ENCODE results near the gene LDLRAD3. TPM values are rescaled to one million over a fixed set of nuclear protein-coding genes. Genes with fewer than 3 reads are reported as not detected.
"Not testable (repeated sequence)": the region's sequence is repeated elsewhere in the genome, so short reads cannot be mapped to it uniquely, and the experiment has no call there.

Gene LDLRAD3
- total RNA-seq, 1 experiment from 2014 or later, result 12.1 TPM

- Histone ChIP-seq H3K23ac (ENCODE audit: insufficient read length, low read depth, low read length) (no peak overlapping the region), H3K18ac (ENCODE audit: insufficient read length, low read depth, low read length) (no peak overlapping the region), H3K9ac (ENCODE audit: extremely low read depth, insufficient read length, low read length) (no peak overlapping the region), H2BK120ac (ENCODE audit: low read depth, low read length, poor library complexity, severe bottlenecking) (no peak overlapping the region), H2AK5ac (ENCODE audit: insufficient read length, low read length) (no peak overlapping the region), H2BK15ac (ENCODE audit: low read depth, low read length) (no peak overlapping the region), H4K20me1 (ENCODE audit: control insufficient read depth, insufficient read depth, insufficient read length) (no peaks in the 10 kb centered on the region), H3K79me1 (ENCODE audit: insufficient read depth, low read depth, low read length, poor library complexity, severe bottlenecking) (no peaks in the 10 kb centered on the region), H4K91ac (ENCODE audit: insufficient read length, low read depth, low read length) (no peak overlapping the region), H3K27ac (ENCODE audit: insufficient read length, low read depth, low read length) (no peak overlapping the region), H4K5ac (ENCODE audit: insufficient read length, low read depth, low read length) (no peak overlapping the region), H3K4me1 (ENCODE audit: insufficient read depth, low read length) (no peaks in the 10 kb centered on the region), H2BK20ac (ENCODE audit: low read depth, low read length, poor library complexity, severe bottlenecking) (no peak overlapping the region), H3K4ac (ENCODE audit: low read depth, low read length) (no peak overlapping the region), H2BK12ac (ENCODE audit: insufficient read length, low read depth, low read length) (no peak overlapping the region), H3K23me2 (ENCODE audit: insufficient read length, low read depth, low read length, poor library complexity, severe bottlenecking) (no peaks in the 10 kb centered on the region), H4K8ac (replicated peaks; ENCODE audit: insufficient read length, low read depth, low read length) (no peak overlapping the region), H3T11ph (ENCODE audit: low read length) (no peak overlapping the region), H2BK5ac (ENCODE audit: insufficient read length, low read length) (no peak overlapping the region), H3K79me2 (ENCODE audit: insufficient read depth, low read length) (no peaks in the 10 kb centered on the region), H3K56ac (ENCODE audit: insufficient read length, low read depth, low read length) (no peak overlapping the region), H2AFZ (ENCODE audit: low read length) (no peak overlapping the region), H3K4me2 (ENCODE audit: insufficient read depth, insufficient read length, low read length) (no peak overlapping the region), H3K14ac (ENCODE audit: insufficient read depth, low read length) (no peak overlapping the region), H3K27me3 (ENCODE audit: insufficient read depth, low read length) (no peaks in the 10 kb centered on the region), H3K9me3 (ENCODE audit: control insufficient read depth, low read depth, low read length) (no peaks in the 10 kb centered on the region)
- H3K4me3 Mint-ChIP-seq, result no peak overlapping the region
- no peak for TF ChIP-seq CTCF (conservative IDR thresholded peaks at IDR 0.05)
- whole genome bisulfite sequencing (ENCODE audit: extremely low coverage, insufficient read length, low lambda C conversion rate), result no CpG with 5 or more reads among the region's 3 CpGs
- H3K27me3 Mint-ChIP-seq (ENCODE audit: low read depth), result no peaks in the 10 kb centered on the region
- H3K4me1 Mint-ChIP-seq, result peaks cover under 1 to 6% of the 10 kb centered on the region in 2 experiments; a peak in 3 of 4 replicates
- DNase-seq, result no peak
- no peaks in the 10 kb centered on the region; a peak in 1 of 5 replicates for H3K9me3 Mint-ChIP-seq
- H3K27ac Mint-ChIP-seq, result no peak overlapping the region
- H3K36me3 Mint-ChIP-seq (ENCODE audit: insufficient read depth in 1 of 3, low read depth in 3 of 3), result peaks cover 0 to 2% (median 2%) of the 10 kb centered on the region in 3 experiments; a peak in 2 of 7 replicates
These were observed 243.8 kb downstream of the LDLRAD3 start for GRCh38 chr11:36187622-36188021.

GRCh38 chr11:36189735-36190134, 245.9 kb downstream of the LDLRAD3 start:
- H4K91ac ChIP-seq (ENCODE audit: insufficient read length, low read depth, low read length); DNase-seq; H4K8ac ChIP-seq (replicated peaks; ENCODE audit: insufficient read length, low read depth, low read length); H3K36me3 Mint-ChIP-seq (ENCODE audit: insufficient read depth in 1 of 3, low read depth in 3 of 3); H3K27ac ChIP-seq (ENCODE audit: insufficient read length, low read depth, low read length); H4K20me1 ChIP-seq (ENCODE audit: control insufficient read depth, insufficient read depth, insufficient read length); H3K9ac ChIP-seq (ENCODE audit: extremely low read depth, insufficient read length, low read length); H3K79me2 ChIP-seq (ENCODE audit: insufficient read depth, low read length); H3K27me3 ChIP-seq (ENCODE audit: insufficient read depth, low read length); H3K4ac ChIP-seq (ENCODE audit: low read depth, low read length); H3K4me2 ChIP-seq (ENCODE audit: insufficient read depth, insufficient read length, low read length); H3K9me3 ChIP-seq (ENCODE audit: control insufficient read depth, low read depth, low read length); H3K79me1 ChIP-seq (ENCODE audit: insufficient read depth, low read depth, low read length, poor library complexity, severe bottlenecking); H3K27me3 Mint-ChIP-seq (ENCODE audit: low read depth); H3K27ac Mint-ChIP-seq; H2BK15ac ChIP-seq (ENCODE audit: low read depth, low read length); H3K18ac ChIP-seq (ENCODE audit: insufficient read length, low read depth, low read length); H3K23ac ChIP-seq (ENCODE audit: insufficient read length, low read depth, low read length); H2AFZ ChIP-seq (ENCODE audit: low read length); H2BK20ac ChIP-seq (ENCODE audit: low read depth, low read length, poor library complexity, severe bottlenecking); H4K5ac ChIP-seq (ENCODE audit: insufficient read length, low read depth, low read length); H3K4me1 Mint-ChIP-seq; H3K4me3 Mint-ChIP-seq; H3K23me2 ChIP-seq (ENCODE audit: insufficient read length, low read depth, low read length, poor library complexity, severe bottlenecking); H2BK5ac ChIP-seq (ENCODE audit: insufficient read length, low read length); H3K56ac ChIP-seq (ENCODE audit: insufficient read length, low read depth, low read length); H3K4me1 ChIP-seq (ENCODE audit: insufficient read depth, low read length); H3K14ac ChIP-seq (ENCODE audit: insufficient read depth, low read length); H2AK5ac ChIP-seq (ENCODE audit: insufficient read length, low read length); H2BK12ac ChIP-seq (ENCODE audit: insufficient read length, low read depth, low read length); H2BK120ac ChIP-seq (ENCODE audit: low read depth, low read length, poor library complexity, severe bottlenecking); H3T11ph ChIP-seq (ENCODE audit: low read length); H3K9me3 Mint-ChIP-seq: not testable (repeated sequence)
- no CpG with 5 or more reads among the region's 1 CpG for WGBS (ENCODE audit: extremely low coverage, insufficient read length, low lambda C conversion rate)
